ENCODE measurements around the gene MED31. TPM values are rescaled to one million over a fixed set of nuclear protein-coding genes. Genes with fewer than 3 reads are reported as not detected.

Gene MED31
- total RNA-seq, 3 donors from 2014 or later (not counting 1 experiment from before 2014, with no cell fraction given) = 8.3 to 26.1 (median 19.1) TPM

GRCh38 chr17:6642592-6642991 is 8.8 kb downstream of the MED31 start:
- Histone ChIP-seq H3K36me3 (ENCODE audit: control insufficient read depth, insufficient read depth, low read length) (peaks cover 33% of the 10 kb centered on the region), H3K4me1 (ENCODE audit: control insufficient read depth, insufficient read depth, low read length) (peaks cover 29% of the 10 kb centered on the region), H3K9me3 (ENCODE audit: control insufficient read depth, insufficient read depth, low read length) (no peaks in the 10 kb centered on the region), H3K4me3 (ENCODE audit: low read length) (no peak overlapping the region), H3K27me3 (ENCODE audit: control insufficient read depth, insufficient read depth, low read length) (no peaks in the 10 kb centered on the region), H3K27ac (ENCODE audit: low read length) (no peak overlapping the region)
- Mint-ChIP-seq H3K4me3 (peak overlapping the region; percentile 91), H3K27ac (peak overlapping the region; percentile 53 to 93), H3K9me3 (no peaks in the 10 kb centered on the region), H3K36me3 (peaks cover 6% of the 10 kb centered on the region), H3K27me3 (ENCODE audit: low read depth in 2 of 2) (no peaks in the 10 kb centered on the region), H3K4me1 (peaks cover 47 to 54% of the 10 kb centered on the region in 2 donors)
- ATAC-seq (no peak), DNase-seq (no peak)
- no peak for TF ChIP-seq CTCF (IDR thresholded peaks at IDR 0.05)
- intact Hi-C loops (cut with micrococcal nuclease) = no loop called here
- WGBS (ENCODE audit: insufficient coverage) = no CpG with 5 or more reads among the region's 2 CpGs

GRCh38 chr17:6641247-6641863 is 10.1 kb downstream of the MED31 start:
- Mint-ChIP-seq H3K36me3 (peaks cover 6% of the 10 kb centered on the region), H3K9me3 (no peaks in the 10 kb centered on the region), H3K4me1 (peaks cover 48 to 60% of the 10 kb centered on the region in 2 donors), H3K4me3 (peak overlapping the region; percentile 91), H3K27ac (peak overlapping the region; percentile 93 to 94), H3K27me3 (ENCODE audit: low read depth in 2 of 2) (no peaks in the 10 kb centered on the region)
- DNase-seq (peak in 1 of 2 donors; percentile 42), ATAC-seq (peak in 1 of 3 donors; percentile 2)
- Histone ChIP-seq H3K36me3 (ENCODE audit: control insufficient read depth, insufficient read depth, low read length) (peaks cover 31% of the 10 kb centered on the region), H3K4me1 (ENCODE audit: control insufficient read depth, insufficient read depth, low read length) (peaks cover 29% of the 10 kb centered on the region), H3K27ac (ENCODE audit: low read length) (peak overlapping the region; percentile 78), H3K27me3 (ENCODE audit: control insufficient read depth, insufficient read depth, low read length) (no peaks in the 10 kb centered on the region), H3K9me3 (ENCODE audit: control insufficient read depth, insufficient read depth, low read length) (no peaks in the 10 kb centered on the region), H3K4me3 (ENCODE audit: low read length) (peak overlapping the region; percentile 83)
- 8% methylated on average over 20 of the region's 20 CpGs for WGBS (ENCODE audit: insufficient coverage)
- intact Hi-C loops (cut with micrococcal nuclease) = loop anchor here (1.0 kb wide), 1 partner anchor 10 kb away; the partner anchor contains the start of genes C17orf100 and MED31
- no peak for TF ChIP-seq CTCF (IDR thresholded peaks at IDR 0.05)

GRCh38 chr17:6640536-6641246 is 10.7 kb downstream of the MED31 start, which contains the start of the genes KIAA0753 and TXNDC17:
TSS of gene KIAA0753 (minus strand) at chr17:6640711. CDS start at chr17:6635103, 5,608 bp downstream.
TSS of gene TXNDC17 (plus strand) at chr17:6641060. CDS start at chr17:6641083, 23 bp downstream.
- under 1% methylated on average over 52 of the region's 52 CpGs for WGBS (ENCODE audit: insufficient coverage)
- no peak for TF ChIP-seq CTCF (IDR thresholded peaks at IDR 0.05)
- Histone ChIP-seq H3K27ac (ENCODE audit: low read length) (peak within 1 kb of the TSS; percentile 78), H3K27me3 (ENCODE audit: control insufficient read depth, insufficient read depth, low read length) (no peaks in the 10 kb centered on the region), H3K4me1 (ENCODE audit: control insufficient read depth, insufficient read depth, low read length) (peaks cover 29% of the 10 kb centered on the region), H3K9me3 (ENCODE audit: control insufficient read depth, insufficient read depth, low read length) (no peaks in the 10 kb centered on the region), H3K4me3 (ENCODE audit: low read length) (peak within 1 kb of the TSS; percentile 83), H3K36me3 (ENCODE audit: control insufficient read depth, insufficient read depth, low read length) (peaks cover 28% of the 10 kb centered on the region)
- intact Hi-C loops (cut with micrococcal nuclease) = loop anchor here (1.0 kb wide), 1 partner anchor 11 kb away; the partner anchor contains the start of genes C17orf100 and MED31
- ATAC-seq (peak; percentile 93 to 97 (median 94)), DNase-seq (peak; percentile 91 to 94)
- Mint-ChIP-seq H3K4me3 (peak within 1 kb of the TSS; percentile 91), H3K9me3 (no peaks in the 10 kb centered on the region), H3K27ac (peak within 1 kb of the TSS; percentile 93 to 94), H3K4me1 (peaks cover 48 to 55% of the 10 kb centered on the region in 2 donors), H3K27me3 (ENCODE audit: low read depth in 2 of 2) (no peaks in the 10 kb centered on the region), H3K36me3 (peaks cover 6% of the 10 kb centered on the region)

All from natural killer cell (primary cell).